Lower lobe of right lung (tissue), 2 donors: Measurements from ENCODE around the gene USP48. TPM values are rescaled to one million over a fixed set of nuclear protein-coding genes. Genes with fewer than 3 reads are reported as not detected.

Experiments
- ATAC-seq, 2 donors: fragments of 200-7000 bp; cut with Tn5 transposase; one replicate each; pipeline ENCODE4 v1.9.1; 2020 to 2022; ENCODE audit warnings: mild to moderate bottlenecking in 2 of 2, moderate library complexity in 2 of 2
- DNase-seq: peaks from one replicate; pipeline ENCODE4 v3.0.0-alpha.2; 2020
- H3K27ac ChIP-seq: fragments of 200-600 bp; one replicate; pipeline ENCODE4 v1.8.0; 2022
- H3K27me3 ChIP-seq: fragments of 200-600 bp; one replicate; pipeline ENCODE4 v1.8.0; 2022; ENCODE audit warnings: low read depth
- H3K36me3 ChIP-seq: fragments of 200-600 bp; one replicate; pipeline ENCODE4 v1.8.0; 2022; ENCODE audit warnings: mild to moderate bottlenecking
- H3K4me1 ChIP-seq: fragments of 200-600 bp; one replicate; pipeline ENCODE4 v1.8.0; 2022
- H3K4me3 ChIP-seq: fragments of 200-600 bp; one replicate; pipeline ENCODE4 v1.8.0; 2022; ENCODE audit warnings: mild to moderate bottlenecking
- H3K9me3 ChIP-seq: fragments of 200-600 bp; one replicate; pipeline ENCODE4 v1.8.0; 2022
- intact Hi-C: fragments of 100-400 bp; cut with DNase I; formaldehyde crosslinking; loops from one replicate; pipeline ENCODE4 v1.11.0; 2022
- total RNA-seq: library from RNA; stranded (reverse); fragmentation: NEBNext Ultra II Directional; extraction: Animal tissue kit (Norgen Biotek cat#: 25700); gene quantifications from one replicate; pipeline ENCODE4 v1.2.1, GENCODE V29; 2021
- TF ChIP-seq, protein P1 (sequence below): fragments of 200-600 bp; IDR thresholded peaks from one replicate; pipeline ENCODE4 v1.8.0; 2022; ENCODE audit warnings: antibody characterized with exemption, mild to moderate bottlenecking
- donor health status: DM: no; HTN: yes; CAD: no; lungs with severe emphysema.

Gene USP48
- total RNA-seq, 1 donor from 2014 or later = 61.9 TPM

DNA sequence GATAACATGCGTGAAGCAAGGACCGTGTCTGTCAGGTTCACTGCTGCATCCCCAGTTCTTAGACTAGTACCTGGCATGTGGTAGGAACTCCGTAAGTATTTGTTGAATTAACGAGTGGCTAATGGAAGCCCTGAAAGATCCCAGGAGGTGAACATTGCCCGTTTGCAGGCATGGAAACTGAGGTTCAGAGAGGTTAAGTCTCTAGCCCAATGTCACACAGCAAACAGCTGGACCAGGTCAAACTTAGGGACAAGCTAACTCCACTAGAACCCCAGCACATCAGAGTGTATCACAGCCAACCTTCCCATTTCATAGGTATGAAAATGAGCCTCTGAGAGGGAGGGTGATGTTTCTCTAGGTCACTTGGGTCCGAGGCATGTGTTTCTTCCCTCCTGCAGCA is 141.4 kb downstream of the USP48 start:
- Histone ChIP-seq H3K9me3 (no peaks in the 10 kb centered on the region), H3K4me3 (no peak overlapping the region), H3K36me3 (no peaks in the 10 kb centered on the region), H3K27me3 (peaks cover 8% of the 10 kb centered on the region), H3K27ac (no peak overlapping the region), H3K4me1 (peaks cover 7% of the 10 kb centered on the region)
- TF ChIP-seq, protein P1, sequence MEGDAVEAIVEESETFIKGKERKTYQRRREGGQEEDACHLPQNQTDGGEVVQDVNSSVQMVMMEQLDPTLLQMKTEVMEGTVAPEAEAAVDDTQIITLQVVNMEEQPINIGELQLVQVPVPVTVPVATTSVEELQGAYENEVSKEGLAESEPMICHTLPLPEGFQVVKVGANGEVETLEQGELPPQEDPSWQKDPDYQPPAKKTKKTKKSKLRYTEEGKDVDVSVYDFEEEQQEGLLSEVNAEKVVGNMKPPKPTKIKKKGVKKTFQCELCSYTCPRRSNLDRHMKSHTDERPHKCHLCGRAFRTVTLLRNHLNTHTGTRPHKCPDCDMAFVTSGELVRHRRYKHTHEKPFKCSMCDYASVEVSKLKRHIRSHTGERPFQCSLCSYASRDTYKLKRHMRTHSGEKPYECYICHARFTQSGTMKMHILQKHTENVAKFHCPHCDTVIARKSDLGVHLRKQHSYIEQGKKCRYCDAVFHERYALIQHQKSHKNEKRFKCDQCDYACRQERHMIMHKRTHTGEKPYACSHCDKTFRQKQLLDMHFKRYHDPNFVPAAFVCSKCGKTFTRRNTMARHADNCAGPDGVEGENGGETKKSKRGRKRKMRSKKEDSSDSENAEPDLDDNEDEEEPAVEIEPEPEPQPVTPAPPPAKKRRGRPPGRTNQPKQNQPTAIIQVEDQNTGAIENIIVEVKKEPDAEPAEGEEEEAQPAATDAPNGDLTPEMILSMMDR = no peak
- intact Hi-C loops = no loop called here
- ATAC-seq (no peak), DNase-seq (no peak)

DNA sequence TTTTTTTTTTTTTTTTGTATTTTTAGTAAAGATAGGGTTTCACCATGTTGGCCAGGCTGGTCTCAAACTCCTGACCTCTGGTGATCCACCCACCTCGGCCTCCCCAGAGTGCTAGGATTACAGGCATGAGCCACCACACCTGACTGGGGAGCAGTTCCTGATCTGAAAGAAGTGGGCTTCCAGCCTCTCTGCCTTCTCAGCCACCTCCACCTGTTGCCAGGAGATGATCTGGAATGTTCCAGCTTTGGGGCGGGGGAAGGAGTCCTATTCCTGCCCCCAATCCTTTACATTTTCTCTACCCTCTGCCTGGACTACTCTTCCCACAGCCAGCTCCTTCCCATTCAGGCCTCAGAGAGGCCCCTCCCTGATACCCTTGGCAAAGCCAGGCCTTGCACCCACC is 141.9 kb downstream of the USP48 start:
- intact Hi-C loops = no loop called here
- H3K4me3 ChIP-seq = no peak overlapping the region
- peaks cover 7% of the 10 kb centered on the region for H3K4me1 ChIP-seq
- DNase-seq (no peak), ATAC-seq (no peak)
- H3K27me3 ChIP-seq = peaks cover 8% of the 10 kb centered on the region
- TF ChIP-seq, protein P1 = no peak
- no peak overlapping the region for H3K27ac ChIP-seq
- H3K36me3 ChIP-seq = no peaks in the 10 kb centered on the region
- no peaks in the 10 kb centered on the region for H3K9me3 ChIP-seq

DNA sequence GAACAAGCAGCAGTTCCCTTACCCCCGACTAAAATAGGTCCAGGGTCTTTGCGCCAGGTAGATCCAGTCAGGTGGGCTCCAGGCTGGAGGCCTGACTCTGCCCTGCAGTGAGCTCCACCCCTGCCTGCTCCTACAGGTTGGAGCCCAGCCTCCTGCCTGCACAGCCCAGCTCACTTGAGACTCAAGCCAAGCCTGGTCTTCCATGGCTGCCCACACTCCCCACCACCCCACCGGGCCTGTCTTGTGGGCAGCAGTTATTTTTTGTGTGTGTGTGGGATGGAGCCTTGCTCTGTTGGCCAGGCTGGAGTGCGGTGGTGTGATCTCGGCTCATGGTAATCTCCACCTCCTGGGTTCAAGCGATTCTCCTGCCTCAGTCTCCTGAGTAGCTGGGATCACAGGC is 142.3 kb downstream of the USP48 start:
- Histone ChIP-seq H3K9me3 (no peaks in the 10 kb centered on the region), H3K4me1 (peaks cover 7% of the 10 kb centered on the region), H3K27ac (no peak overlapping the region), H3K36me3 (no peaks in the 10 kb centered on the region), H3K27me3 (peaks cover 9% of the 10 kb centered on the region), H3K4me3 (no peak overlapping the region)
- DNase-seq = no peak
- TF ChIP-seq, protein P1 = no peak
- intact Hi-C loops = no loop called here
- no peak for ATAC-seq

DNA sequence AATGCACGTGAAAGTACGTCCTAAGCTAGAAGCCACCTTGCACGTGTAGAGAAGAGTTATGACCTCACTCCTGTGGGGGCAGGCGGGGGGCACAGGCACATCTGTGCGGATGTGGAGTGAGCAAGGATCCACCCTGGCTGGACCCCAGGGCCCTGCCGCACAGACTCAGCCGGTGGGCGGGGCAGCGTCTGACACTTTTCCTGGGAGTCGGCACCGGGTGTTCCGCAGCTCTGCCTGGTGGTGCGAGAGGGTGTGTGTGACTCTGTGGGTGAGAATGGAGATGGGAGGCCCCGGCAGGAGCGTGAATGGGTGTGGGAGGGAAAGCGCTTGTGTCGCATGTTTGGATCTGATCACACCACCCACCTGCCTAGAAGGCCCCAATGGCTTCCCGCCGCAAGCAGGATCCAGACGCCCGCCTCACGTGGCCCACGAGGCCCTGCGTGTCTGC is 143.3 kb downstream of the USP48 start:
- DNase-seq (no peak), ATAC-seq (peak in 1 of 2 donors; percentile 7)
- Histone ChIP-seq H3K27ac (peak overlapping the region; percentile 73), H3K9me3 (no peaks in the 10 kb centered on the region), H3K4me3 (no peak overlapping the region), H3K36me3 (no peaks in the 10 kb centered on the region), H3K4me1 (peaks cover 14% of the 10 kb centered on the region), H3K27me3 (peaks cover 11% of the 10 kb centered on the region)
- intact Hi-C loops = no loop called here
- TF ChIP-seq, protein P1 = no peak

DNA sequence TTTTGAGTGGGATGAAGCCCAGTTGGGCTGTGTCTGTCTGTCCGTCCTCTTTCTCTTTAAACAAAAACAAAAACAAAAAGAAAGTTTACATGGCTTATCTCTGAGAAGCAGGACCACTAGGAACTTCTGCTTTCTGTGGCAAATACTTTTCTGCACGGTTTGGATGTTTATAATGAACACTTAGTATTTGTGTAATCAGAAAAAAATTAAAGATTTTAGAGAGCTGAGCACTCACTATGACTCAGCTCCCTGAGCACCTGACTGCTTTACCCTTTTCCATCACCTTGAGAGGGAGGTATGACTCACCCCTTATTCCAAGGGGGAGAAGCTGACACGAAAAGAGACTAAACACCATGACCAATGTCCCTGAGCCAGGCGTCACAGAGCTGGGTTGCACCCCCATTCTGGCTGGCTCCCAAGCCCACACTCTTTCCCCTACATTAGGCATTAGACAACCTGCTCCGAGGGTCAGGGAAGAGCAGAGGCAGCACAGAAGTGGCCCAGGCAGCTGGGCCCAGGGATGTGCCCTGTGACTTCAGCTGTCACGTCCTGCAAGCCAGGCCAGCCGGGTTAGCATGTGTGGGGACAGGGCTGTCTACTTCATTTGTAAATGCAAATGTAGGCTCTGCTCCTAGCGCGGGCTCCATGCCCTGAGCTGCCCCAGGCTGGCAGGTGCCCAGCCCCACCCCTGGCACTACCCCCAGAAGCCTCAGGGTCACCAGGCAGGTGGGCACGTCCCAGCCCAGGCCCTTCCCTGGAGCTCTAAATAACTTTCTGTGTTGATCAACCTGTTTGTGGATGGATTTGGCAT is 144.2 kb downstream of the USP48 start:
- H3K36me3 ChIP-seq = no peaks in the 10 kb centered on the region
- H3K4me1 ChIP-seq = peaks cover 17% of the 10 kb centered on the region
- intact Hi-C loops = no loop called here
- H3K27me3 ChIP-seq = peaks cover 17% of the 10 kb centered on the region
- TF ChIP-seq, protein P1 = no peak
- DNase-seq (peak; percentile 73), ATAC-seq (peak; percentile 85 to 94)
- no peaks in the 10 kb centered on the region for H3K9me3 ChIP-seq
- no peak overlapping the region for H3K4me3 ChIP-seq
- H3K27ac ChIP-seq = peak overlapping the region; percentile 73
